H9 (cell line): Measurements from ENCODE around the gene C15orf40. TPM values are rescaled to one million over a fixed set of nuclear protein-coding genes. Genes with fewer than 3 reads are reported as not detected.

Source experiments
- DNase-seq: peaks from one replicate; pipeline ENCODE4 v3.0.0-alpha.2; 2017
- H2AFZ ChIP-seq: one replicate; pipeline ENCODE4 v1.6.1; 2013; ENCODE audit warnings: mild to moderate bottlenecking, low read length, control low read depth, moderate library complexity
- H2AK5ac ChIP-seq: 2 replicates; pipeline ENCODE4 v1.6.1; 2013; ENCODE audit warnings: low read length, control low read depth, mixed read lengths; ENCODE audit not compliant: insufficient read length
- H2BK120ac ChIP-seq: one replicate; pipeline ENCODE4 v1.6.1; 2013; ENCODE audit warnings: low read depth, mild to moderate bottlenecking, low read length, control low read depth, inconsistent platforms; ENCODE audit not compliant: poor library complexity, severe bottlenecking
- H2BK12ac ChIP-seq: 2 replicates; pipeline ENCODE4 v1.6.1; 2013; ENCODE audit warnings: low read length, control low read depth, mixed read lengths, low read depth; ENCODE audit not compliant: insufficient read length
- H2BK15ac ChIP-seq: 2 replicates; pipeline ENCODE4 v1.6.1; 2013; ENCODE audit warnings: low read depth, low read length, control low read depth
- H2BK20ac ChIP-seq: one replicate; pipeline ENCODE4 v1.6.1; 2013; ENCODE audit warnings: low read depth, mild to moderate bottlenecking, low read length, control low read depth, inconsistent platforms; ENCODE audit not compliant: poor library complexity, severe bottlenecking
- H2BK5ac ChIP-seq: 2 replicates; pipeline ENCODE4 v1.6.1; 2013; ENCODE audit warnings: low read length, control low read depth, mixed read lengths; ENCODE audit not compliant: insufficient read length
- H3K14ac ChIP-seq: 2 replicates; pipeline ENCODE4 v1.6.1; 2013; ENCODE audit warnings: low read length, control low read depth; ENCODE audit not compliant: insufficient read depth
- H3K18ac ChIP-seq: 2 replicates; pipeline ENCODE4 v1.6.1; 2013; ENCODE audit warnings: low read depth, mild to moderate bottlenecking, mixed read lengths, low read length, control low read depth; ENCODE audit not compliant: insufficient read length
- H3K23ac ChIP-seq: 2 replicates; pipeline ENCODE4 v1.6.1; 2013; ENCODE audit warnings: low read length, control low read depth, mixed read lengths, low read depth; ENCODE audit not compliant: insufficient read length
- H3K23me2 ChIP-seq: 2 replicates; pipeline ENCODE4 v1.6.1; 2013; ENCODE audit warnings: low read depth, mild to moderate bottlenecking, mixed read lengths, low read length, control low read depth; ENCODE audit not compliant: insufficient read length, poor library complexity, severe bottlenecking
- H3K27ac ChIP-seq: 2 replicates; pipeline ENCODE4 v1.5.1; 2013; ENCODE audit warnings: low read length, control low read depth, mixed read lengths, low read depth; ENCODE audit not compliant: insufficient read length
- H3K27me3 ChIP-seq: 2 replicates; pipeline ENCODE4 v1.6.1; 2013; ENCODE audit warnings: low read length, control low read depth, inconsistent platforms; ENCODE audit not compliant: insufficient read depth
- H3K4ac ChIP-seq: 2 replicates; pipeline ENCODE4 v1.6.1; 2013; ENCODE audit warnings: low read depth, mild to moderate bottlenecking, control low read depth, inconsistent platforms, low read length, moderate library complexity
- H3K4me1 ChIP-seq: 2 replicates; pipeline ENCODE4 v1.6.1; 2013; ENCODE audit warnings: low read length, control low read depth, inconsistent platforms; ENCODE audit not compliant: insufficient read depth
- H3K4me2 ChIP-seq: 2 replicates; pipeline ENCODE4 v1.6.1; 2013; ENCODE audit warnings: low read length, control low read depth, mixed read lengths; ENCODE audit not compliant: insufficient read length, insufficient read depth
- H3K56ac ChIP-seq: 2 replicates; pipeline ENCODE4 v1.6.1; 2013; ENCODE audit warnings: low read depth, mild to moderate bottlenecking, mixed read lengths, low read length, control low read depth; ENCODE audit not compliant: insufficient read length
- H3K79me1 ChIP-seq: 2 replicates; pipeline ENCODE4 v1.6.1; 2013; ENCODE audit warnings: low read depth, mild to moderate bottlenecking, moderate library complexity, low read length, control low read depth, inconsistent platforms; ENCODE audit not compliant: insufficient read depth, poor library complexity, severe bottlenecking
- H3K79me2 ChIP-seq: 2 replicates; pipeline ENCODE4 v1.6.1; 2013; ENCODE audit warnings: low read length, control low read depth, inconsistent platforms; ENCODE audit not compliant: insufficient read depth
- H3K9ac ChIP-seq: 2 replicates; pipeline ENCODE4 v1.6.1; 2013; ENCODE audit warnings: low read length, control low read depth, mixed read lengths; ENCODE audit not compliant: insufficient read length; ENCODE audit errors: extremely low read depth
- H3K9me3 ChIP-seq: one replicate; pipeline ENCODE4 v1.6.1; 2013; ENCODE audit warnings: low read depth, low read length, inconsistent platforms; ENCODE audit not compliant: control insufficient read depth
- H3T11ph ChIP-seq: one replicate; pipeline ENCODE4 v1.6.1; 2013; ENCODE audit warnings: mild to moderate bottlenecking, low read length, control low read depth, inconsistent platforms
- H4K20me1 ChIP-seq: one replicate; pipeline ENCODE4 v1.6.1; 2013; ENCODE audit not compliant: control insufficient read depth, insufficient read length, insufficient read depth
- H4K5ac ChIP-seq: 2 replicates; pipeline ENCODE4 v1.6.1; 2013; ENCODE audit warnings: low read depth, mild to moderate bottlenecking, mixed read lengths, low read length, control low read depth; ENCODE audit not compliant: insufficient read length
- H4K8ac ChIP-seq: replicated peaks from 2 replicates; pipeline ENCODE4 v1.6.1; 2013; ENCODE audit warnings: low read length, control low read depth, mixed read lengths, low read depth; ENCODE audit not compliant: insufficient read length
- H4K91ac ChIP-seq: 2 replicates; pipeline ENCODE4 v1.6.1; 2013; ENCODE audit warnings: low read depth, mild to moderate bottlenecking, moderate library complexity, mixed read lengths, low read length, control low read depth; ENCODE audit not compliant: insufficient read length
- H3K27ac Mint-ChIP-seq, 3 experiments: 2 replicates in 2 of 3; 3 replicates in 1 of 3; pipeline ENCODE4 v1.8.0; 2020 to 2021; ENCODE audit warnings: mixed read lengths in 3 of 3, mild to moderate bottlenecking in 1 of 3, moderate library complexity in 1 of 3
- H3K27me3 Mint-ChIP-seq: 2 replicates; pipeline ENCODE4 v1.8.0; 2021; ENCODE audit warnings: low read depth, mild to moderate bottlenecking, moderate library complexity, mixed read lengths
- H3K36me3 Mint-ChIP-seq, 3 experiments: 2 replicates in 2 of 3; 3 replicates in 1 of 3; pipeline ENCODE4 v1.8.0; 2020 to 2021; ENCODE audit warnings: low read depth in 3 of 3, mixed read lengths in 3 of 3; ENCODE audit not compliant: insufficient read depth in 1 of 3
- H3K4me1 Mint-ChIP-seq, 2 experiments: 2 replicates each; pipeline ENCODE4 v1.8.0; 2020; ENCODE audit warnings: mixed read lengths in 2 of 2
- H3K4me3 Mint-ChIP-seq, 2 experiments: 2 replicates in 1 of 2; 3 replicates in 1 of 2; pipeline ENCODE4 v1.8.0; 2020 to 2021; ENCODE audit warnings: mild to moderate bottlenecking in 2 of 2, mixed read lengths in 2 of 2, moderate library complexity in 1 of 2
- H3K9me3 Mint-ChIP-seq, 2 experiments: 2 replicates in 1 of 2; 3 replicates in 1 of 2; pipeline ENCODE4 v1.8.0; 2020; ENCODE audit warnings: mild to moderate bottlenecking in 2 of 2, mixed read lengths in 2 of 2, moderate library complexity in 1 of 2
- total RNA-seq: library from RNA; stranded (reverse); gene quantifications from 2 replicates; pipeline ENCODE4 v1.2.1, GENCODE V29; 2021
- TF ChIP-seq, protein P1 (sequence below): fragments of 200-600 bp; sonication (generic); conservative IDR thresholded peaks from 3 replicates; pipeline ENCODE4 v1.8.0; 2021; ENCODE audit warnings: antibody characterized with exemption, mild to moderate bottlenecking

The C15orf40 gene
- total RNA-seq, 1 experiment from 2014 or later = 11.5 TPM

GRCh38 chr15:83053151-83053550, 41.7 kb upstream of the C15orf40 start:
- H3K36me3 Mint-ChIP-seq = peaks cover 18 to 54% (median 54%) of the 10 kb centered on the region in 3 experiments; a peak in 6 of 7 replicates
- H3T11ph ChIP-seq = no peak overlapping the region
- H2AFZ ChIP-seq = no peak overlapping the region
- no peaks in the 10 kb centered on the region for H3K27me3 Mint-ChIP-seq
- H3K9me3 ChIP-seq = no peaks in the 10 kb centered on the region
- no peak overlapping the region for H2AK5ac ChIP-seq
- H3K79me2 ChIP-seq = peaks cover 3% of the 10 kb centered on the region; the same call in 1 of the 2 replicates
- no peak overlapping the region for H3K56ac ChIP-seq
- no peak overlapping the region for H3K27ac Mint-ChIP-seq
- no peak overlapping the region for H4K8ac ChIP-seq
- no peak overlapping the region for H3K27ac ChIP-seq
- H3K9ac ChIP-seq = no peak overlapping the region
- H3K4me3 Mint-ChIP-seq = no peak overlapping the region
- no peak overlapping the region for H3K4me2 ChIP-seq
- H3K4me1 ChIP-seq = 0 out of 2 replicates have a peak, but pooled peaks cover 5% of the 10 kb centered on the region
- DNase-seq = no peak
- no peak overlapping the region for H4K5ac ChIP-seq
- H3K23me2 ChIP-seq = no peaks in the 10 kb centered on the region
- TF ChIP-seq, protein P1, sequence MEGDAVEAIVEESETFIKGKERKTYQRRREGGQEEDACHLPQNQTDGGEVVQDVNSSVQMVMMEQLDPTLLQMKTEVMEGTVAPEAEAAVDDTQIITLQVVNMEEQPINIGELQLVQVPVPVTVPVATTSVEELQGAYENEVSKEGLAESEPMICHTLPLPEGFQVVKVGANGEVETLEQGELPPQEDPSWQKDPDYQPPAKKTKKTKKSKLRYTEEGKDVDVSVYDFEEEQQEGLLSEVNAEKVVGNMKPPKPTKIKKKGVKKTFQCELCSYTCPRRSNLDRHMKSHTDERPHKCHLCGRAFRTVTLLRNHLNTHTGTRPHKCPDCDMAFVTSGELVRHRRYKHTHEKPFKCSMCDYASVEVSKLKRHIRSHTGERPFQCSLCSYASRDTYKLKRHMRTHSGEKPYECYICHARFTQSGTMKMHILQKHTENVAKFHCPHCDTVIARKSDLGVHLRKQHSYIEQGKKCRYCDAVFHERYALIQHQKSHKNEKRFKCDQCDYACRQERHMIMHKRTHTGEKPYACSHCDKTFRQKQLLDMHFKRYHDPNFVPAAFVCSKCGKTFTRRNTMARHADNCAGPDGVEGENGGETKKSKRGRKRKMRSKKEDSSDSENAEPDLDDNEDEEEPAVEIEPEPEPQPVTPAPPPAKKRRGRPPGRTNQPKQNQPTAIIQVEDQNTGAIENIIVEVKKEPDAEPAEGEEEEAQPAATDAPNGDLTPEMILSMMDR = no peak
- H3K4ac ChIP-seq = no peak overlapping the region
- H4K20me1 ChIP-seq = no peaks in the 10 kb centered on the region
- H3K18ac ChIP-seq = no peak overlapping the region
- H3K4me1 Mint-ChIP-seq = peaks cover 17 to 23% of the 10 kb centered on the region in 2 experiments
- no peak overlapping the region for H3K23ac ChIP-seq
- H3K14ac ChIP-seq = no peak overlapping the region
- no peaks in the 10 kb centered on the region for H3K27me3 ChIP-seq
- no peak overlapping the region for H2BK20ac ChIP-seq
- no peak overlapping the region for H2BK120ac ChIP-seq
- H3K79me1 ChIP-seq = peaks cover 9% of the 10 kb centered on the region
- no peaks in the 10 kb centered on the region for H3K9me3 Mint-ChIP-seq
- no peak overlapping the region for H2BK5ac ChIP-seq
- H2BK12ac ChIP-seq = no peak overlapping the region
- no peak overlapping the region for H2BK15ac ChIP-seq
- no peak overlapping the region for H4K91ac ChIP-seq
